ENCODE results near the gene DIP2C. TPM values are rescaled to one million over a fixed set of nuclear protein-coding genes. Genes with fewer than 3 reads are reported as not detected.

The DIP2C gene
- polyA plus RNA-seq, 1 of the 3 experiments (the other 2 are of a cell fraction), result 8.7 TPM

- H3K27me3 ChIP-seq (ENCODE audit: insufficient read depth), result no peaks in the 10 kb centered on the region
- H3K9ac ChIP-seq, result no peak overlapping the region
- H3K36me3 ChIP-seq (replicated peaks in 1 of 2; ENCODE audit: control insufficient read depth in 1 of 2, insufficient read depth in 2 of 2, low read length in 1 of 2), result peaks cover 0 to 21% of the 10 kb centered on the region in 2 experiments
- 92% methylated on average over 14 of the region's 14 CpGs for WGBS (ENCODE audit: low lambda C conversion rate)
- no peak overlapping the region for H2AFZ ChIP-seq (ENCODE audit: low read depth)
- H4K20me1 ChIP-seq (ENCODE audit: insufficient read depth), result no peaks in the 10 kb centered on the region
- CTCF ChIA-PET, result no interaction called here
- no peak for DNase-seq
- no peaks in the 10 kb centered on the region for H3K9me3 ChIP-seq
- no peak overlapping the region for H3K4me3 ChIP-seq (ENCODE audit: low read depth in 2 of 2, low read length in 1 of 2)
- TF ChIP-seq EP300 (IDR thresholded peaks at IDR 0.05; ENCODE audit: borderline replicate concordance in 1 of 2, low read depth in 1 of 2, low read length in 1 of 2) (no peak), RXRA (IDR thresholded peaks at IDR 0.05; ENCODE audit: borderline replicate concordance, low read depth) (no peak), FOXM1 (IDR thresholded peaks at IDR 0.05; ENCODE audit: low read depth) (no peak), SIN3A (IDR thresholded peaks at IDR 0.05; ENCODE audit: borderline replicate concordance, low read depth, low read length) (no peak), MXI1 (IDR thresholded peaks at IDR 0.05; ENCODE audit: low read depth, low read length) (no peak), TEAD4 (IDR thresholded peaks at IDR 0.05; ENCODE audit: borderline replicate concordance, insufficient read depth) (no peak), NFIC (IDR thresholded peaks at IDR 0.05; ENCODE audit: borderline replicate concordance) (no peak), YY1 (IDR thresholded peaks at IDR 0.05; ENCODE audit: low read depth) (no peak), JUND (IDR thresholded peaks at IDR 0.05) (no peak), EZH2phosphoT487 (IDR thresholded peaks at IDR 0.05; ENCODE audit: borderline replicate concordance, low read depth) (no peak), SMC3 (IDR thresholded peaks at IDR 0.05; ENCODE audit: low read depth, low read length) (no peak), POLR2AphosphoS5 (IDR thresholded peaks at IDR 0.05; ENCODE audit: low read depth, low read length) (no peak), GATA2 (CRISPR knock-in tag; IDR thresholded peaks at IDR 0.05) (no peak), TCF12 (IDR thresholded peaks at IDR 0.05) (no peak)
- TF ChIP-seq, protein P1, sequence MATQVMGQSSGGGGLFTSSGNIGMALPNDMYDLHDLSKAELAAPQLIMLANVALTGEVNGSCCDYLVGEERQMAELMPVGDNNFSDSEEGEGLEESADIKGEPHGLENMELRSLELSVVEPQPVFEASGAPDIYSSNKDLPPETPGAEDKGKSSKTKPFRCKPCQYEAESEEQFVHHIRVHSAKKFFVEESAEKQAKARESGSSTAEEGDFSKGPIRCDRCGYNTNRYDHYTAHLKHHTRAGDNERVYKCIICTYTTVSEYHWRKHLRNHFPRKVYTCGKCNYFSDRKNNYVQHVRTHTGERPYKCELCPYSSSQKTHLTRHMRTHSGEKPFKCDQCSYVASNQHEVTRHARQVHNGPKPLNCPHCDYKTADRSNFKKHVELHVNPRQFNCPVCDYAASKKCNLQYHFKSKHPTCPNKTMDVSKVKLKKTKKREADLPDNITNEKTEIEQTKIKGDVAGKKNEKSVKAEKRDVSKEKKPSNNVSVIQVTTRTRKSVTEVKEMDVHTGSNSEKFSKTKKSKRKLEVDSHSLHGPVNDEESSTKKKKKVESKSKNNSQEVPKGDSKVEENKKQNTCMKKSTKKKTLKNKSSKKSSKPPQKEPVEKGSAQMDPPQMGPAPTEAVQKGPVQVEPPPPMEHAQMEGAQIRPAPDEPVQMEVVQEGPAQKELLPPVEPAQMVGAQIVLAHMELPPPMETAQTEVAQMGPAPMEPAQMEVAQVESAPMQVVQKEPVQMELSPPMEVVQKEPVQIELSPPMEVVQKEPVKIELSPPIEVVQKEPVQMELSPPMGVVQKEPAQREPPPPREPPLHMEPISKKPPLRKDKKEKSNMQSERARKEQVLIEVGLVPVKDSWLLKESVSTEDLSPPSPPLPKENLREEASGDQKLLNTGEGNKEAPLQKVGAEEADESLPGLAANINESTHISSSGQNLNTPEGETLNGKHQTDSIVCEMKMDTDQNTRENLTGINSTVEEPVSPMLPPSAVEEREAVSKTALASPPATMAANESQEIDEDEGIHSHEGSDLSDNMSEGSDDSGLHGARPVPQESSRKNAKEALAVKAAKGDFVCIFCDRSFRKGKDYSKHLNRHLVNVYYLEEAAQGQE (IDR thresholded peaks at IDR 0.05; ENCODE audit: low read depth, low read length), result no peak
- H3K4me1 ChIP-seq (ENCODE audit: control insufficient read depth in 1 of 2, insufficient read depth in 2 of 2, low read depth in 1 of 2, low read length in 1 of 2), result peaks cover 0 to 20% of the 10 kb centered on the region in 2 experiments; a peak in 1 of 4 replicates
- POLR2A ChIA-PET, result no interaction called here
- H3K4me2 ChIP-seq, result no peak overlapping the region
- H3K79me2 ChIP-seq (ENCODE audit: insufficient read depth), result no peaks in the 10 kb centered on the region
- H3F3A ChIP-seq (replicated peaks; ENCODE audit: insufficient read depth), result no peaks in the 10 kb centered on the region
- no peak overlapping the region for H3K27ac ChIP-seq (ENCODE audit: low read depth in 2 of 2, low read length in 1 of 2)
- no peaks in the 10 kb centered on the region for H3K9me2 ChIP-seq
Observed at GRCh38 chr10:393787-394438, 295.6 kb downstream of the DIP2C start.
